ENCODE measurements around the gene PIK3C2G. TPM values are rescaled to one million over a fixed set of nuclear protein-coding genes. Genes with fewer than 3 reads are reported as not detected.

Gene PIK3C2G
- total RNA-seq, 1 experiment from 2014 or later, result not detected

- H3K9me3 ChIP-seq (ENCODE audit: control insufficient read depth, insufficient read depth, low read depth, low read length), result no peaks in the 10 kb centered on the region
- POLR2A ChIA-PET, result no interaction called here
- no peak overlapping the region for H3K27ac ChIP-seq (ENCODE audit: low read length)
- DNase-seq (ENCODE audit: low read depth, low spot score) (no peak), ATAC-seq (no peak)
- no peak for TF ChIP-seq CTCF (IDR thresholded peaks at IDR 0.05)
- TF ChIP-seq POLR2AphosphoS5 (IDR thresholded peaks at IDR 0.05; ENCODE audit: low read depth, low read length), result no peak
- no peak for TF ChIP-seq SIN3A (IDR thresholded peaks at IDR 0.05; ENCODE audit: borderline replicate concordance, insufficient read depth, low read depth, low read length)
- TF ChIP-seq TCF7L2 (IDR thresholded peaks at IDR 0.05; ENCODE audit: low read depth, low read length), result no peak
- TF ChIP-seq, protein P1, sequence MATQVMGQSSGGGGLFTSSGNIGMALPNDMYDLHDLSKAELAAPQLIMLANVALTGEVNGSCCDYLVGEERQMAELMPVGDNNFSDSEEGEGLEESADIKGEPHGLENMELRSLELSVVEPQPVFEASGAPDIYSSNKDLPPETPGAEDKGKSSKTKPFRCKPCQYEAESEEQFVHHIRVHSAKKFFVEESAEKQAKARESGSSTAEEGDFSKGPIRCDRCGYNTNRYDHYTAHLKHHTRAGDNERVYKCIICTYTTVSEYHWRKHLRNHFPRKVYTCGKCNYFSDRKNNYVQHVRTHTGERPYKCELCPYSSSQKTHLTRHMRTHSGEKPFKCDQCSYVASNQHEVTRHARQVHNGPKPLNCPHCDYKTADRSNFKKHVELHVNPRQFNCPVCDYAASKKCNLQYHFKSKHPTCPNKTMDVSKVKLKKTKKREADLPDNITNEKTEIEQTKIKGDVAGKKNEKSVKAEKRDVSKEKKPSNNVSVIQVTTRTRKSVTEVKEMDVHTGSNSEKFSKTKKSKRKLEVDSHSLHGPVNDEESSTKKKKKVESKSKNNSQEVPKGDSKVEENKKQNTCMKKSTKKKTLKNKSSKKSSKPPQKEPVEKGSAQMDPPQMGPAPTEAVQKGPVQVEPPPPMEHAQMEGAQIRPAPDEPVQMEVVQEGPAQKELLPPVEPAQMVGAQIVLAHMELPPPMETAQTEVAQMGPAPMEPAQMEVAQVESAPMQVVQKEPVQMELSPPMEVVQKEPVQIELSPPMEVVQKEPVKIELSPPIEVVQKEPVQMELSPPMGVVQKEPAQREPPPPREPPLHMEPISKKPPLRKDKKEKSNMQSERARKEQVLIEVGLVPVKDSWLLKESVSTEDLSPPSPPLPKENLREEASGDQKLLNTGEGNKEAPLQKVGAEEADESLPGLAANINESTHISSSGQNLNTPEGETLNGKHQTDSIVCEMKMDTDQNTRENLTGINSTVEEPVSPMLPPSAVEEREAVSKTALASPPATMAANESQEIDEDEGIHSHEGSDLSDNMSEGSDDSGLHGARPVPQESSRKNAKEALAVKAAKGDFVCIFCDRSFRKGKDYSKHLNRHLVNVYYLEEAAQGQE (IDR thresholded peaks at IDR 0.05; ENCODE audit: insufficient read depth in 1 of 2, low read depth in 2 of 2, low read length in 1 of 2), result no peak
- H3K27me3 ChIP-seq (ENCODE audit: control insufficient read depth, insufficient read depth, low read length), result no peaks in the 10 kb centered on the region
- H3K4me1 ChIP-seq (ENCODE audit: control insufficient read depth, insufficient read depth, low read length), result no peaks in the 10 kb centered on the region
- intact Hi-C loops (cut with micrococcal nuclease; ENCODE audit: unreplicated experiment), result no loop called here
- no TSS peak for BruUV-seq (replicated peaks)
- no peaks in the 10 kb centered on the region; the same call in 1 of the 2 replicates for H3K36me3 ChIP-seq (ENCODE audit: control insufficient read depth, insufficient read depth, low read length)
- H3K4me3 ChIP-seq (ENCODE audit: low read depth in 2 of 2, low read length in 2 of 2), result no peak overlapping the region
- CTCF ChIA-PET, result no interaction called here
- in situ Hi-C loops (cut with HindIII; ENCODE audit: low pct_unique_long_range_greater_than_20kb, low sequenced_read_pairs), result no loop called here
These were observed 170.5 kb downstream of the PIK3C2G start for GRCh38 chr12:18431771-18432170.

- no peaks in the 10 kb centered on the region for H3K9me3 ChIP-seq (ENCODE audit: control insufficient read depth, insufficient read depth, low read depth, low read length)
- POLR2A ChIA-PET, result no interaction called here
- no TSS peak for BruUV-seq (replicated peaks)
- ATAC-seq (no peak), DNase-seq (ENCODE audit: low read depth, low spot score) (no peak)
- no peak for TF ChIP-seq POLR2AphosphoS5 (IDR thresholded peaks at IDR 0.05; ENCODE audit: low read depth, low read length)
- H3K4me3 ChIP-seq (ENCODE audit: low read depth in 2 of 2, low read length in 2 of 2), result no peak overlapping the region
- no peak overlapping the region for H3K27ac ChIP-seq (ENCODE audit: low read length)
- in situ Hi-C loops (cut with HindIII; ENCODE audit: low pct_unique_long_range_greater_than_20kb, low sequenced_read_pairs), result no loop called here
- no peaks in the 10 kb centered on the region for H3K4me1 ChIP-seq (ENCODE audit: control insufficient read depth, insufficient read depth, low read length)
- intact Hi-C loops (cut with micrococcal nuclease; ENCODE audit: unreplicated experiment), result no loop called here
- H3K27me3 ChIP-seq (ENCODE audit: control insufficient read depth, insufficient read depth, low read length), result no peaks in the 10 kb centered on the region
- H3K36me3 ChIP-seq (ENCODE audit: control insufficient read depth, insufficient read depth, low read length), result no peaks in the 10 kb centered on the region; the same call in 1 of the 2 replicates
- CTCF ChIA-PET, result no interaction called here
These were observed 170.9 kb downstream of the PIK3C2G start for GRCh38 chr12:18432206-18432605.

DNA sequence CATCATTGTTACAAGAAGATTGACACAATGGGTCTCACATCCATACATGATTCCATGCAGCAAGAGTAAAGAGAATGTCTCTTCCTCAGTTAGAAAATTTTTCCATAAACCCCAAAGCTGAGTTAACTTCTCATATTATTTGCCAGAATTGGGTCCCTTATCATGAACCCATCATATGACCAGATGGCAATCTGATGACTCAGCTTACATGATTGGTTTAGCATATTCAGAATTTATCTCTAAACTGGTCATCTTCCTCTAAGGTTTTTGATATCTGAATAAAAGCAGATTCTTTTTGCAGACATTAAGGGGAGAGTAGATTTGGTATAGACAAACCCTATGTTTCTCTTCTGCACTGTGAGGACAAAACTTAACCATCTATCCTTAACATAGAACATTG is 174.9 kb downstream of the PIK3C2G start:
- no peaks in the 10 kb centered on the region; the same call in 1 of the 2 replicates for H3K36me3 ChIP-seq (ENCODE audit: control insufficient read depth, insufficient read depth, low read length)
- no TSS peak for BruUV-seq (replicated peaks)
- H3K27me3 ChIP-seq (ENCODE audit: control insufficient read depth, insufficient read depth, low read length), result no peaks in the 10 kb centered on the region
- CTCF ChIA-PET, result no interaction called here
- H3K27ac ChIP-seq (ENCODE audit: low read length), result no peak overlapping the region
- H3K4me1 ChIP-seq (ENCODE audit: control insufficient read depth, insufficient read depth, low read length), result no peaks in the 10 kb centered on the region
- no peak for ATAC-seq
- in situ Hi-C loops (cut with HindIII; ENCODE audit: low pct_unique_long_range_greater_than_20kb, low sequenced_read_pairs), result no loop called here
- H3K4me3 ChIP-seq (ENCODE audit: low read depth in 2 of 2, low read length in 2 of 2), result no peak overlapping the region
- H3K9me3 ChIP-seq (ENCODE audit: control insufficient read depth, insufficient read depth, low read depth, low read length), result 0 out of 2 replicates have a peak, but pooled peaks cover 4% of the 10 kb centered on the region
- no peak for TF ChIP-seq TCF7L2 (IDR thresholded peaks at IDR 0.05; ENCODE audit: low read depth, low read length)
- TF ChIP-seq CTCF (IDR thresholded peaks at IDR 0.05), result no peak
- no peak for TF ChIP-seq SIN3A (IDR thresholded peaks at IDR 0.05; ENCODE audit: borderline replicate concordance, insufficient read depth, low read depth, low read length)
- TF ChIP-seq, protein P1 (IDR thresholded peaks at IDR 0.05; ENCODE audit: insufficient read depth in 1 of 2, low read depth in 2 of 2, low read length in 1 of 2), result no peak
- TF ChIP-seq POLR2AphosphoS5 (IDR thresholded peaks at IDR 0.05; ENCODE audit: low read depth, low read length), result no peak
- POLR2A ChIA-PET, result no interaction called here
- intact Hi-C loops (cut with micrococcal nuclease; ENCODE audit: unreplicated experiment), result no loop called here
- DNase-seq (ENCODE audit: low read depth, low spot score), result no peak
